CD14-positive monocyte (primary cell): ENCODE data around the gene IL9R. TPM values are rescaled to one million over a fixed set of nuclear protein-coding genes. Genes with fewer than 3 reads are reported as not detected.
"Not testable (repeated sequence)": the region's sequence is repeated elsewhere in the genome, so short reads cannot be mapped to it uniquely, and the experiment has no call there.

Source experiments
- DNase-seq, 3 donors: peaks; one replicate each; pipeline ENCODE4 v3.0.0-alpha.2; 2011 to 2022
- H2AFZ ChIP-seq: 2 replicates; pipeline ENCODE4 v1.6.0; 2012; ENCODE audit warnings: mild to moderate bottlenecking, low read depth, low read length, inconsistent platforms; ENCODE audit not compliant: insufficient read depth, poor library complexity, severe bottlenecking
- H3K27ac ChIP-seq, 2 donors: 1 replicate in 1 of 2; 2 replicates in 1 of 2; pipeline ENCODE4 v1.5.1; 2012 to 2013; ENCODE audit warnings: low read length in 2 of 2, control low read depth in 1 of 2, inconsistent platforms in 1 of 2, low read depth in 1 of 2, mild to moderate bottlenecking in 1 of 2
- H3K27me3 ChIP-seq, 2 donors: one replicate each; pipeline versions ENCODE4 v1.6.0 to v1.6.1; 2011 to 2013; ENCODE audit warnings: low read length in 2 of 2; ENCODE audit not compliant: control insufficient read depth in 2 of 2, insufficient read depth in 2 of 2
- H3K36me3 ChIP-seq, 2 donors: replicated peaks in 1 of 2; 1 replicate in 1 of 2; 2 replicates in 1 of 2; pipeline versions ENCODE4 v1.5.1 to v1.6.1; 2012 to 2013; ENCODE audit warnings: low read length in 2 of 2, control low read depth in 1 of 2, inconsistent platforms in 1 of 2, mild to moderate bottlenecking in 1 of 2; ENCODE audit not compliant: insufficient read depth in 2 of 2, control insufficient read depth in 1 of 2
- H3K4me1 ChIP-seq, 2 donors: 1 replicate in 1 of 2; 2 replicates in 1 of 2; pipeline versions ENCODE4 v1.5.1 to v1.6.1; 2012 to 2013; ENCODE audit warnings: low read length in 2 of 2, control low read depth in 1 of 2, inconsistent platforms in 1 of 2, mild to moderate bottlenecking in 1 of 2, moderate library complexity in 1 of 2; ENCODE audit not compliant: insufficient read depth in 2 of 2, control insufficient read depth in 1 of 2
- H3K4me2 ChIP-seq: replicated peaks from 2 replicates; pipeline ENCODE3; 2012; ENCODE audit warnings: low read length, moderate library complexity, mild to moderate bottlenecking; ENCODE audit not compliant: poor library complexity, severe bottlenecking; ENCODE audit errors: extremely low read depth
- H3K4me3 ChIP-seq, 3 experiments: fragments of 200-600 bp in 1 of 3; sonication (generic) in 1 of 3; replicated peaks in 1 of 3; 1 replicate in 2 of 3; 2 replicates in 1 of 3; pipeline ENCODE4 v1.5.1; 2011 to 2013; ENCODE audit warnings: low read length in 3 of 3, mild to moderate bottlenecking in 3 of 3, control low read depth in 2 of 3, low read depth in 2 of 3, inconsistent platforms in 1 of 3, moderate library complexity in 1 of 3
- H3K79me2 ChIP-seq: 2 replicates; pipeline ENCODE4 v1.6.0; 2012; ENCODE audit warnings: mild to moderate bottlenecking, control low read depth, inconsistent platforms, low read length, moderate library complexity; ENCODE audit not compliant: insufficient read depth
- H3K9ac ChIP-seq: 2 replicates; pipeline ENCODE4 v1.6.0; 2017; ENCODE audit warnings: low read length, mild to moderate bottlenecking; ENCODE audit not compliant: insufficient read depth, poor library complexity, severe bottlenecking
- H3K9me3 ChIP-seq, 2 donors: replicated peaks in 1 of 2; 1 replicate in 1 of 2; 2 replicates in 1 of 2; pipeline versions ENCODE4 v1.5.1 to v1.6.1; 2012 to 2013; ENCODE audit warnings: low read length in 2 of 2, control low read depth in 1 of 2; ENCODE audit not compliant: control insufficient read depth in 1 of 2, insufficient read depth in 1 of 2
- H4K20me1 ChIP-seq: 2 replicates; pipeline ENCODE4 v1.6.0; 2012; ENCODE audit warnings: mild to moderate bottlenecking, low read length, control low read depth, moderate library complexity; ENCODE audit not compliant: insufficient read depth
- H3K27ac Mint-ChIP-seq, 7 donors: one replicate each; pipeline ENCODE4 v1.8.0; 2020; ENCODE audit warnings: mild to moderate bottlenecking in 7 of 7, mixed read lengths in 7 of 7, moderate library complexity in 6 of 7, inconsistent platforms in 2 of 7
- H3K27me3 Mint-ChIP-seq, 3 donors: one replicate each; pipeline ENCODE4 v1.8.0; 2021 to 2022; ENCODE audit warnings: low read depth in 3 of 3, mild to moderate bottlenecking in 3 of 3, mixed read lengths in 3 of 3, moderate library complexity in 3 of 3, inconsistent platforms in 1 of 3
- H3K36me3 Mint-ChIP-seq, 2 donors: one replicate each; pipeline ENCODE4 v1.8.0; 2020; ENCODE audit warnings: mixed read lengths in 2 of 2, inconsistent platforms in 1 of 2, mild to moderate bottlenecking in 1 of 2
- H3K4me1 Mint-ChIP-seq: one replicate; pipeline ENCODE4 v1.8.0; 2020; ENCODE audit warnings: mild to moderate bottlenecking, mixed read lengths
- H3K4me3 Mint-ChIP-seq, 2 donors: one replicate each; pipeline ENCODE4 v1.8.0; 2020; ENCODE audit warnings: mild to moderate bottlenecking in 2 of 2, mixed read lengths in 2 of 2, moderate library complexity in 1 of 2
- H3K9me3 Mint-ChIP-seq, 7 donors: one replicate each; pipeline ENCODE4 v1.8.0; 2020 to 2022; ENCODE audit warnings: mixed read lengths in 7 of 7, mild to moderate bottlenecking in 6 of 7, moderate library complexity in 6 of 7, inconsistent platforms in 2 of 7
- CTCF ChIP-seq: fragments of 200-600 bp; IDR thresholded peaks from one replicate; pipeline ENCODE4 v1.8.0; 2022; ENCODE audit warnings: antibody characterized with exemption, mild to moderate bottlenecking
- WGBS: methylation state at CpG from one replicate; pipeline ENCODE4 v1.1.5; 2013; ENCODE audit warnings: missing lambda C conversion rate; ENCODE audit not compliant: insufficient coverage; 5-methylcytosine and 5-hydroxymethylcytosine counted together
- intact Hi-C, 2 donors: fragments of 100-400 bp; cut with micrococcal nuclease; formaldehyde crosslinking; loops; one replicate each; pipeline versions ENCODE4 v1.15.0 to v1.15.1; 2023
- polyA plus RNA-seq, 3 donors: library from polyadenylated mRNA; depleted of rRNA in 1 of 3; unstranded in 2 of 3; stranded (reverse) in 1 of 3; fragments of 300-500 nt in 2 of 3; fragments of >200 nt in 1 of 3; fragmentation: Illumina TruSeq in 2 of 3; gene quantifications; 1 replicate in 2 of 3; 2 replicates in 1 of 3; pipeline ENCODE4 v1.2.3, GENCODE V29; 2012 to 2021

Gene IL9R
- polyA plus RNA-seq, 3 donors, result 0.25 to 1.0 (median 0.85) TPM

GRCh38 chrX:156008379-156008778, 10.9 kb downstream of the IL9R start:
- H2AFZ ChIP-seq, H3K9ac ChIP-seq, H3K27me3 Mint-ChIP-seq, H3K4me3 ChIP-seq, H3K27me3 ChIP-seq, H3K4me1 Mint-ChIP-seq, H3K27ac ChIP-seq, H3K9me3 ChIP-seq, H3K36me3 ChIP-seq, H3K4me1 ChIP-seq, H3K79me2 ChIP-seq, H3K4me2 ChIP-seq, H3K36me3 Mint-ChIP-seq, H3K9me3 Mint-ChIP-seq, H3K27ac Mint-ChIP-seq, H3K4me3 Mint-ChIP-seq, DNase-seq, intact Hi-C loops, H4K20me1 ChIP-seq: not testable (repeated sequence)
- no CpG with 5 or more reads among the region's 7 CpGs for WGBS

GRCh38 chrX:156008915-156009314, 11.4 kb downstream of the IL9R start:
- Mint-ChIP-seq H3K4me3 (no peak overlapping the region), H3K9me3 (no peaks in the 10 kb centered on the region), H3K4me1 (no peaks in the 10 kb centered on the region), H3K36me3 (no peaks in the 10 kb centered on the region), H3K27me3 (no peaks in the 10 kb centered on the region), H3K27ac (no peak overlapping the region)
- H4K20me1 ChIP-seq, result no peaks in the 10 kb centered on the region
- no peaks in the 10 kb centered on the region for H3K36me3 ChIP-seq
- WGBS, result no CpG with 5 or more reads among the region's 1 CpG
- no peaks in the 10 kb centered on the region for H3K4me1 ChIP-seq
- no peak for DNase-seq
- no peak for TF ChIP-seq CTCF
- no peak overlapping the region for H3K4me3 ChIP-seq
- no peaks in the 10 kb centered on the region for H3K27me3 ChIP-seq
- intact Hi-C loops, result no loop called here
- no peaks in the 10 kb centered on the region for H3K79me2 ChIP-seq
- H3K27ac ChIP-seq, result no peak overlapping the region
- no peak overlapping the region for H3K9ac ChIP-seq
- H3K4me2 ChIP-seq, result no peak overlapping the region
- H3K9me3 ChIP-seq, result no peaks in the 10 kb centered on the region
- no peak overlapping the region for H2AFZ ChIP-seq

- H3K4me2 ChIP-seq, H3K4me1 Mint-ChIP-seq, H3K9ac ChIP-seq, H3K36me3 Mint-ChIP-seq, H3K9me3 Mint-ChIP-seq, H4K20me1 ChIP-seq, H3K4me1 ChIP-seq, H3K27me3 Mint-ChIP-seq, H3K27ac Mint-ChIP-seq, H3K79me2 ChIP-seq, H2AFZ ChIP-seq, H3K36me3 ChIP-seq, intact Hi-C loops, H3K9me3 ChIP-seq, H3K27ac ChIP-seq, DNase-seq, H3K4me3 ChIP-seq, H3K4me3 Mint-ChIP-seq, H3K27me3 ChIP-seq: not testable (repeated sequence)
- no CpG with 5 or more reads among the region's 9 CpGs for WGBS
Observed at GRCh38 chrX:156009691-156010090, 12.2 kb downstream of the IL9R start.

- H3K9me3 ChIP-seq, H3K36me3 ChIP-seq, H3K9me3 Mint-ChIP-seq, H3K9ac ChIP-seq, H3K4me1 ChIP-seq, H4K20me1 ChIP-seq, H3K4me1 Mint-ChIP-seq, H3K27ac ChIP-seq, H3K27ac Mint-ChIP-seq, H3K4me3 Mint-ChIP-seq, H3K4me2 ChIP-seq, H3K27me3 Mint-ChIP-seq, H2AFZ ChIP-seq, H3K36me3 Mint-ChIP-seq, H3K4me3 ChIP-seq, H3K27me3 ChIP-seq, H3K79me2 ChIP-seq, intact Hi-C loops, DNase-seq: not testable (repeated sequence)
- WGBS, result no CpG with 5 or more reads among the region's 5 CpGs
Observed at GRCh38 chrX:156013286-156013953, 15.9 kb downstream of the IL9R start.
